HG03460 (cell line): ENCODE data around the gene MBD3.
"Not testable (repeated sequence)": the region's sequence is repeated elsewhere in the genome, so short reads cannot be mapped to it uniquely, and the experiment has no call there.

Experiments used
- ATAC-seq: cut with Tn5 transposase; IDR thresholded peaks from one replicate; pipeline ENCODE4 v1.9.1; 2021; ENCODE audit not compliant: unreplicated experiment

The MBD3 gene

GRCh38 chr19:1592755-1593500, at the start of gene MBD3:
Gene MBD3, minus strand, starts transcription at chr19:1592865. Its CDS starts 234 bp downstream, at chr19:1592631.
- peak; percentile 54 for ATAC-seq

GRCh38 chr19:1640893-1641448, 48.3 kb upstream of the MBD3 start:
- ATAC-seq = not testable (repeated sequence)

- ATAC-seq = no peak
These were observed 43.9 kb upstream of the MBD3 start for GRCh38 chr19:1636325-1637236.

GRCh38 chr19:1634938-1635243, 42.2 kb upstream of the MBD3 start:
- no peak for ATAC-seq

- ATAC-seq = no peak
These were observed 41.7 kb upstream of the MBD3 start for GRCh38 chr19:1634242-1634937.

- no peak for ATAC-seq
These were observed 40.7 kb upstream of the MBD3 start for GRCh38 chr19:1633269-1633826.

GRCh38 chr19:1632462-1633268, 40.0 kb upstream of the MBD3 start:
- ATAC-seq = no peak

- ATAC-seq = no peak
These were observed 39.0 kb upstream of the MBD3 start for GRCh38 chr19:1631557-1632100.

GRCh38 chr19:1630811-1631210, 38.1 kb upstream of the MBD3 start:
- ATAC-seq = no peak

- no peak for ATAC-seq
These were observed 37.3 kb upstream of the MBD3 start for GRCh38 chr19:1630012-1630411.

GRCh38 chr19:1629256-1629808, 36.7 kb upstream of the MBD3 start:
- ATAC-seq = no peak

- no peak for ATAC-seq
These were observed 34.5 kb upstream of the MBD3 start for GRCh38 chr19:1627194-1627593.

GRCh38 chr19:1626417-1627010, 33.8 kb upstream of the MBD3 start:
- no peak for ATAC-seq

GRCh38 chr19:1624458-1624857, 31.8 kb upstream of the MBD3 start:
- no peak for ATAC-seq

- no peak for ATAC-seq
These were observed 29.9 kb upstream of the MBD3 start for GRCh38 chr19:1622541-1622940.

GRCh38 chr19:1622007-1622406, 29.3 kb upstream of the MBD3 start:
- no peak for ATAC-seq

- ATAC-seq = no peak
These were observed 28.9 kb upstream of the MBD3 start for GRCh38 chr19:1621574-1621973.

- ATAC-seq = no peak
These were observed 28.4 kb upstream of the MBD3 start for GRCh38 chr19:1621021-1621420.

GRCh38 chr19:1620502-1620901, 27.8 kb upstream of the MBD3 start:
- ATAC-seq = no peak
